Measurements from ENCODE around the gene MAPRE3. TPM values are rescaled to one million over a fixed set of nuclear protein-coding genes. Genes with fewer than 3 reads are reported as not detected.

MAPRE3 gene
- total RNA-seq, 1 experiment from 2014 or later, result 10.3 TPM

GRCh38 chr2:27050996-27051901, 80.8 kb downstream of the MAPRE3 start, which contains the start of gene AGBL5 (continued):
- TF ChIP-seq, protein P1, sequence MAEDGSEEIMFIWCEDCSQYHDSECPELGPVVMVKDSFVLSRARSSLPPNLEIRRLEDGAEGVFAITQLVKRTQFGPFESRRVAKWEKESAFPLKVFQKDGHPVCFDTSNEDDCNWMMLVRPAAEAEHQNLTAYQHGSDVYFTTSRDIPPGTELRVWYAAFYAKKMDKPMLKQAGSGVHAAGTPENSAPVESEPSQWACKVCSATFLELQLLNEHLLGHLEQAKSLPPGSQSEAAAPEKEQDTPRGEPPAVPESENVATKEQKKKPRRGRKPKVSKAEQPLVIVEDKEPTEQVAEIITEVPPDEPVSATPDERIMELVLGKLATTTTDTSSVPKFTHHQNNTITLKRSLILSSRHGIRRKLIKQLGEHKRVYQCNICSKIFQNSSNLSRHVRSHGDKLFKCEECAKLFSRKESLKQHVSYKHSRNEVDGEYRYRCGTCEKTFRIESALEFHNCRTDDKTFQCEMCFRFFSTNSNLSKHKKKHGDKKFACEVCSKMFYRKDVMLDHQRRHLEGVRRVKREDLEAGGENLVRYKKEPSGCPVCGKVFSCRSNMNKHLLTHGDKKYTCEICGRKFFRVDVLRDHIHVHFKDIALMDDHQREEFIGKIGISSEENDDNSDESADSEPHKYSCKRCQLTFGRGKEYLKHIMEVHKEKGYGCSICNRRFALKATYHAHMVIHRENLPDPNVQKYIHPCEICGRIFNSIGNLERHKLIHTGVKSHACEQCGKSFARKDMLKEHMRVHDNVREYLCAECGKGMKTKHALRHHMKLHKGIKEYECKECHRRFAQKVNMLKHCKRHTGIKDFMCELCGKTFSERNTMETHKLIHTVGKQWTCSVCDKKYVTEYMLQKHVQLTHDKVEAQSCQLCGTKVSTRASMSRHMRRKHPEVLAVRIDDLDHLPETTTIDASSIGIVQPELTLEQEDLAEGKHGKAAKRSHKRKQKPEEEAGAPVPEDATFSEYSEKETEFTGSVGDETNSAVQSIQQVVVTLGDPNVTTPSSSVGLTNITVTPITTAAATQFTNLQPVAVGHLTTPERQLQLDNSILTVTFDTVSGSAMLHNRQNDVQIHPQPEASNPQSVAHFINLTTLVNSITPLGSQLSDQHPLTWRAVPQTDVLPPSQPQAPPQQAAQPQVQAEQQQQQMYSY (CRISPR knock-in tag; IDR thresholded peaks at IDR 0.05), result no peak
- TF ChIP-seq ATF1 (CRISPR knock-in tag; IDR thresholded peaks at IDR 0.05) (no peak), SMAD4 (CRISPR knock-in tag; IDR thresholded peaks at IDR 0.05) (no peak), STAT6 (CRISPR knock-in tag; conservative IDR thresholded peaks at IDR 0.05; ENCODE audit: low read depth) (no peak), ZMAT4 (CRISPR knock-in tag; IDR thresholded peaks at IDR 0.05) (peak; percentile 81), ZNF219 (CRISPR knock-in tag; IDR thresholded peaks at IDR 0.05; ENCODE audit: borderline replicate concordance) (no peak), CBFB (CRISPR knock-in tag; IDR thresholded peaks at IDR 0.05; ENCODE audit: low read depth) (no peak), ELF4 (CRISPR knock-in tag; IDR thresholded peaks at IDR 0.05; ENCODE audit: low read depth) (no peak; the same call in 1 of the 2 replicates), TEAD1 (CRISPR knock-in tag; IDR thresholded peaks at IDR 0.05) (peak; percentile 57), MAX (CRISPR knock-in tag; IDR thresholded peaks at IDR 0.05) (peak; percentile 98), TEAD4 (CRISPR knock-in tag; IDR thresholded peaks at IDR 0.05) (peak; percentile 36; the same call in 1 of the 2 replicates), FOXJ3 (CRISPR knock-in tag; IDR thresholded peaks at IDR 0.05; ENCODE audit: borderline replicate concordance) (no peak), ZBTB43 (CRISPR knock-in tag; IDR thresholded peaks at IDR 0.05) (no peak), ZNF416 (CRISPR knock-in tag; IDR thresholded peaks at IDR 0.05) (peak; percentile 79; the same call in 1 of the 2 replicates), CDX4 (CRISPR knock-in tag; IDR thresholded peaks at IDR 0.05; ENCODE audit: borderline replicate concordance) (peak; percentile 95), KAT7 (CRISPR knock-in tag; IDR thresholded peaks at IDR 0.05; ENCODE audit: borderline replicate concordance) (no peak; the same call in 1 of the 2 replicates), ATF6 (CRISPR knock-in tag; IDR thresholded peaks at IDR 0.05) (no peak), ZNF396 (CRISPR knock-in tag; IDR thresholded peaks at IDR 0.05; ENCODE audit: borderline replicate concordance) (no peak), ETV6 (CRISPR knock-in tag; IDR thresholded peaks at IDR 0.05) (peak; percentile 91), TCF7 (CRISPR knock-in tag; IDR thresholded peaks at IDR 0.05; ENCODE audit: low read depth) (no peak)
- TF ChIP-seq, protein P2, sequence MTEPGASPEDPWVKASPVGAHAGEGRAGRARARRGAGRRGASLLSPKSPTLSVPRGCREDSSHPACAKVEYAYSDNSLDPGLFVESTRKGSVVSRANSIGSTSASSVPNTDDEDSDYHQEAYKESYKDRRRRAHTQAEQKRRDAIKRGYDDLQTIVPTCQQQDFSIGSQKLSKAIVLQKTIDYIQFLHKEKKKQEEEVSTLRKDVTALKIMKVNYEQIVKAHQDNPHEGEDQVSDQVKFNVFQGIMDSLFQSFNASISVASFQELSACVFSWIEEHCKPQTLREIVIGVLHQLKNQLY (CRISPR knock-in tag; IDR thresholded peaks at IDR 0.05), result no peak
- TF ChIP-seq, protein P3, sequence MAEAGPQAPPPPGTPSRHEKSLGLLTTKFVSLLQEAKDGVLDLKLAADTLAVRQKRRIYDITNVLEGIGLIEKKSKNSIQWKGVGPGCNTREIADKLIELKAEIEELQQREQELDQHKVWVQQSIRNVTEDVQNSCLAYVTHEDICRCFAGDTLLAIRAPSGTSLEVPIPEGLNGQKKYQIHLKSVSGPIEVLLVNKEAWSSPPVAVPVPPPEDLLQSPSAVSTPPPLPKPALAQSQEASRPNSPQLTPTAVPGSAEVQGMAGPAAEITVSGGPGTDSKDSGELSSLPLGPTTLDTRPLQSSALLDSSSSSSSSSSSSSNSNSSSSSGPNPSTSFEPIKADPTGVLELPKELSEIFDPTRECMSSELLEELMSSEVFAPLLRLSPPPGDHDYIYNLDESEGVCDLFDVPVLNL (CRISPR knock-in tag; IDR thresholded peaks at IDR 0.05; ENCODE audit: borderline replicate concordance, low read depth), result no peak
- TF ChIP-seq, protein P4, sequence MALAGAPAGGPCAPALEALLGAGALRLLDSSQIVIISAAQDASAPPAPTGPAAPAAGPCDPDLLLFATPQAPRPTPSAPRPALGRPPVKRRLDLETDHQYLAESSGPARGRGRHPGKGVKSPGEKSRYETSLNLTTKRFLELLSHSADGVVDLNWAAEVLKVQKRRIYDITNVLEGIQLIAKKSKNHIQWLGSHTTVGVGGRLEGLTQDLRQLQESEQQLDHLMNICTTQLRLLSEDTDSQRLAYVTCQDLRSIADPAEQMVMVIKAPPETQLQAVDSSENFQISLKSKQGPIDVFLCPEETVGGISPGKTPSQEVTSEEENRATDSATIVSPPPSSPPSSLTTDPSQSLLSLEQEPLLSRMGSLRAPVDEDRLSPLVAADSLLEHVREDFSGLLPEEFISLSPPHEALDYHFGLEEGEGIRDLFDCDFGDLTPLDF (CRISPR knock-in tag; IDR thresholded peaks at IDR 0.05), result no peak

Data from WTC11 (cell line).